Cardiac septum (tissue), 1 donor: Measurements from ENCODE around the gene ZNF236. TPM values are rescaled to one million over a fixed set of nuclear protein-coding genes. Genes with fewer than 3 reads are reported as not detected.
"Not testable (repeated sequence)": the region's sequence is repeated elsewhere in the genome, so short reads cannot be mapped to it uniquely, and the experiment has no call there.

Experiments
- DNase-seq: peaks from one replicate; pipeline ENCODE4 v3.0.0-alpha.2; 2020; ENCODE audit warnings: low spot score
- intact Hi-C: fragments of 100-400 bp; cut with DNase I; formaldehyde crosslinking; loops from one replicate; pipeline ENCODE4 v1.14.0; 2022
- total RNA-seq: library from RNA; stranded (reverse); fragmentation: NEBNext Ultra II Directional; extraction: Animal tissue kit (Norgen Biotek cat#: 25700); gene quantifications from one replicate; pipeline ENCODE4 v1.2.1, GENCODE V29; 2021
- donor health status: DM: no; HTN: no; CAD: no.

Gene ZNF236
- total RNA-seq, 1 donor from 2014 or later, result 12.7 TPM

DNA sequence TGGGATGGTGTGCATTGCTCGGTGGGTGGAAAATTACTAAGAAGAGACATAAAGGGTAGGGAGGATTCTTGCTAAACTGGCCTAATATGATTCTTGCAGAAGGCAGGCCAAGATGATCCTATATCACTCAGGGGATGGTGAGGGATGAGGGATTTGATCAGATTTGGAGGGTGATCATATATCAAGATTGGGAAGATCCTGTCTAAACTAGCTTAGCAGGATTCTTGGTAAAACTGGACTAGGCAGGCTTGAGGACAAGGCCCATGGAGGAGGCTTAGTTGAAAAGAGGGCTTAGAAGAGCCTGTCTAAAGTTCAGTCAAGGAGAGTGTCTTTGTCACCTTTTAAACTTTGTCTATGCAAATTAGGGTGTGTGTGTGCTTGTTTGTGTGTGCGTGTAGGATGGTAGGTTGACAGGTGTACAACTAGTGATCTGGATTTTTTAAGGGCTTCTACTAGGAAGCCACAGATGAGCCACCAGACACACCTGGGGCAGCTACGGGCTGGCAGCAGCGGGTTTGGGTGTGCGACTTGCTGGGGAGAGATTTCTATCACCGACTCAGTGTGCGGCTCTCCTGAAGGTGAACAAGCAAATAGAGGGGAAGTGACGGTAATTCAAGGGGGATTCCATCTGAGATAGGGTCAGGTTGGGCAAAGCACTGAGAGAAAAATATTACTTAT is 168.1 kb downstream of the ZNF236 start:
- intact Hi-C loops, DNase-seq: not testable (repeated sequence)

DNA sequence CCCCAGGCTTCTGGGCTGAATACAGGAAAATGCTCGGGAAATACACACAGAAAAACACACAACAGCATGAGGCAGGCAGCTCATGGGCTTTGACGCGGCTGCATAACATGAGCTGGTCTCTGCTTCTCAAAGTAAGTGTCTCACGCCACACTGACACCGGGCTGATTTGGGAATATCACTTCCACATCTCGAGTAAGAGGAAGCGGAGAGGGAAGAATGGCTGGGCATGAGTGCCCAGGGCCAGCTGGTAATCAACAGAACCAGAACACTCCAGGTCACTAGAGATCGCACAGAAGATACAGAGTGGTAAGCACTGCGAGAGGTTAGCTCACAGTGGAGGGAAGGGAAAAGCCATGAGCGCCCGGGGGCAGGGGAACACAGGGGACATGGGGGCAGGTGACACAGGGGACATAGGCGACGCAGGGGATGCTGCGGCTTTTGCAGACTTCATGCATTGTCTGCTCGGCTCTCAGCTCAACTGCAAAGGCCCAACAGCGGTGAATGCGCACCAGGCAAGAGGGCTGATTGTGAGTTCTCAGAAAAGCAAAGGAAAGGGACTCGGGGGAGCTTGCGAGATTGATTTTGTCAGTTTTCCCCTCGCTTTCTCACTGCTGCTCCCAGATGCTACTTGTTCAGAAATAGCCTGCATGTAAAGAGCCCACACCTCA is 168.8 kb downstream of the ZNF236 start:
- intact Hi-C loops, result no loop called here
- no peak for DNase-seq

DNA sequence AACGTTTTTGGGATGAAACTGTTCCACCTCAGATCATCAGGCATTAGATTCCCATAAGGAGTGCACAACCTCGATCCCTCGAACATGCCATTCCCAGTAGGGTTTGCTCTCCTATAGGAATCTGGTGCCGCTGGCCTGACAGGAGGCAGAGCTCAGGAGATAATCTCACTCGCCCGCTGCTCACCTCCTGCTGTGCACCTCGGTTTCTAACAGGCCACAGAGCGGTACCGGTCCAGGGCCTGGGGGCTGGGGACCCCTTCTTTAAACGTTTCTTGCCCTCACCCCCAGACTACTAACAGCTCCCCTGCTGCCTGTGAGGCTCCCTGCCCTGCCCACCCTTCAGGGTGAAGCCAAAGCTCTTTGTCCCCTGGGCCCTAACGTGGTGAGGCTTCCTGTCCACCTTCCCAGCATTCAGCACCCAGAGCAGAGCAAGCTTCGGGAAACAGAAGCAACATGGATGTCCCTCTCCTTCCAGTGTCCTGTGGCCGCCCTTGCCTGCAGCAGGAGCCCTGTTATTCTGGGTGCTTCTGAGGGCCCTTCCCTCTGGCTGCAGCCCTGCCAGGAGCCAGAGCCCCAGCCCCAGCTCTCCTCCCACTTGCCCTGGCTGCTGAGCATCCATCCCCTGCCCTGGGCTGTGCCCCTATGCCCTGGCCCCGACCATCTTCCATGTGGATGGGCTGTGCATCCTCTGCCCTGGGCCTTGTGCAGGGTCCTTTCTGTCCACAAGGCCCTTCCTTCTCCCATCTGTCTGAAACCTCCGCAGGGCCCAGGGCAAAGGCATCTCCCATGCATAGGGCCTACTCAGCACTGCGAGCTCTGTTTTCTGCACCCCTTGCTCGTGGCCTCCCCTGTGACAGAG is 170.1 kb downstream of the ZNF236 start:
- intact Hi-C loops, result no loop called here
- no peak for DNase-seq

DNA sequence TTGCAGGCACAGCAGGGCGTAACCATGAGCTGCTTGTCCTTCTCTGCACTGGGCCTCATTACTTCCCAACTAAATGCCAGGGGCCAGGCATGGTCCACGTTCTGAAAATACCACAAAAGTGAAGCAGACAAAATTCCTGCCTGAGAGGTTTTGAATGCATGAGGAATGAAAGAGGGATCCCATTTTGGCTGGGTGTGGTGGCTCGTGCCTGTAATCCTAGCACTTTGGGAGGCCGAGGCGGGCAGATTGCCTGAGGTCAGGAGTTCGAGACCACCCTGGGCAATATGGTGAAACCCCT is 170.7 kb downstream of the ZNF236 start:
- DNase-seq, result no peak
- intact Hi-C loops, result no loop called here

DNA sequence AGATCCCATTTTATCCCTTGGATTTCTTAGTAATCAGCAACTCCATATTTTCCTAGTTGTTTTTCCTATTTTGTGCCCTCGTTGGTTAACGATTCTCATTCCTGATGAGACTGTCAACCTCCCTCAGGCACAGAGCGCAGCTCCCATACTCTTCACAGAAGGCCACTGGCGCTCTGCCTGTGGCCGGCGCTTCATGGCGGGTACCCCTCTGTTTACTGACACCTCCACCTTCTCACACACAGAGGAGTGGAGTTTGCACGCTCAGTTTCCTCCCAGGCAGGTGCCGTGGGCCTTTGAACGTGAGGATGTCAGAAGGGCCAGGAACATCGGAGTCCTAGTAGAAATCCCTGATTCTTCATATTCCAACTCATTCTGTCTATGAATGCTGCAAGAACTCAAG is 171.2 kb downstream of the ZNF236 start:
- DNase-seq, result no peak
- intact Hi-C loops, result no loop called here

DNA sequence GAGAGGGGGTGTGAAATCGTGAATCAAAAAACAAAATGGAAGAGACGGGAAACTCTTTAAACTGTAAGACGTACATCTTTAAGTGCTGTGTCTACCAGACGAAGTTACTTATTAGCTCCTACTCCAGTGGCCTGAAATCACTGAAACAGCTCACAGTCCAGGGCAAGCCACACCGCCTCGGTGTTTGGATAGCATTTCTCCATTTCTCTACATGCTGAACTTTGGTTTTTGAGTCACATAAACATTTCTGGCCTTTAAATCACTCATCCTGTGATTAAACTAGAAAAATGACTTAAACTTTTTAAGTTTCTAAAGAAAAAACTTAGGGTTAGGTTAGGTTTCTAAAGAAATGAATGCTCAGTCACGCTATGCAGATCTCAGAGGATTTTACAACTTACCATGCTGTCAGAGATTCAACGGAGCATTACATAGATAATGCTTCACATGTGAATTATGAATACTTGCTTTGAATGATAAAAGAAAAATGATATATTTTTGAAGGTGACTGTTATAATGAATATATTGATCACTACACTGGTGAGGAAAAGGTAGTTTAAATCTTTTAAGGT is 171.8 kb downstream of the ZNF236 start:
- no peak for DNase-seq
- intact Hi-C loops, result no loop called here

DNA sequence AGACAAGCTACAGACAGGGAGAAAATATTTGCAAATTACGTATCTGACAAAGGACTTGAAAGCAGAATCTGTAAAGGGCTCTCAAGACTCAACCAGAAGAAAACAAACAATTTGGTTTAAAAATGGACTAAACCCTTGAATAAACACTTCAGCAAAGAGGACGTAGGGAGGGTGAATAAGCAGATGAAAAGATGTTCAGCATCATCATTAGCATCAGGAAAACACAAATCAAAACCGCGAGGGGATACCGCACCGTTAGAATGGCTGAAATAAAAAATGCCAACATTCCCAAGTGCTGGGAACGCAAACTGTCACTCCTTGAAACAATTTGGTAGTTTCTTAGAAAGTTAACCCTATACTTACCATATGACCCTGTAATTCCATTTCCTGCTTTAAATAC is 173.5 kb downstream of the ZNF236 start:
- intact Hi-C loops, result no loop called here
- no peak for DNase-seq

DNA sequence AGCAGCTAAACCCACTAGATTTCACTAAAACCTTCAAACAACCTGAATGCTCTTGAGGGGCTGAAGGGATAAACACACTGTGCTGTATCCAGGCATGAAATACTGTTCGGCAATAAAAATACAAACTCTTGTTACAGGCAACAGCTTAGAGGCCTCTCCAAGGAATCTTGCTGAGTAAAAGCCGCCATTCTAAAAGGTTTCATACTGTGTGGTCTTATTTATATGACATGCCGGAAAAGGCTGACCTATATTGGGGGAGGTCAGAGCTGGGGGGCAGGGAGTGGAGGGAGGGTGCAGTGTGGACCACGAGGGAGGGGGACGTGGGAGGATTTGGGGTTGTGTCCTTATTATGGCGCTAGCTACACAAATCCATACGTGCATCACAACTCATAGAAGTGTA is 174.1 kb downstream of the ZNF236 start:
- intact Hi-C loops, result no loop called here
- DNase-seq, result no peak

DNA sequence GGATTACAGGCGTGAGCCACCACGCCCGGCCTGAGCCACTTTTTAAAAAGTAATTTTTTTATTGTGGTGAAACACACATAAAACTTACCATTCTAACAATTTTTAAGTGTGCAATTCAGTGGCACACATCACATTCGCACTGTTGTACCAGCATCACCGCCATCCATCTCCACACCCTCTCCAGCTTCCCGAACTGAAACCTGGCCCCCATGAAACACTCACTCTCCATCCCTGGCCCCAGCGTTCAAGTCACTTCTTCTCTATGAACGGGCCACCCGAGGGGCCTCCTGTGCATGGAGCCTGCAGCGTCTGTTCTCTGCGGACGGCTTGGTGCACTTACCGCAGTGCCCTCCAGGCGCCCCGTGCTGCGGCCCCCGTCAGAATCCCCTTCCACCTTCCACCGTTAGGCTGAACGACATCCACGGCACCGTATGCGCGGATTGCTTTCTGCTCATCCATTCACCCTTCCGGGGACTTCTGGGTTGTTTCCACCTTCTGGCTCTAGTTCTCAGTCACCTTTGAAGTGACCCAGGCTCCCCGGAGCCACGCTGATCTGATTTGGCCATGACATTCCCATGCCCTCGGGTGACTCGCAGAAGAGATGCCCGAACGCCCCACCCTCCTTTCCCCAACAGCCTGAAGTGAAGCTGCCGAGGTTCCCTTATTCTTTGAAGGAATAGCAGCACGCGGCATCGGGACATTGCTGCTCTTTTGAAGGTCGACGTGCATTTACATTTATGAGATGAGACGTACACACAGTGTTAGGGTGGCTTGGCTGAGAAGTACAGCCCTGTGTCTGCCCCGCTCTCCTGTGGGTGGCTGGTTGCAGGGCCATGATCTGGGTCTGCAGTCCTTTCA is 175.8 kb downstream of the ZNF236 start:
- intact Hi-C loops, result no loop called here
- DNase-seq, result no peak

DNA sequence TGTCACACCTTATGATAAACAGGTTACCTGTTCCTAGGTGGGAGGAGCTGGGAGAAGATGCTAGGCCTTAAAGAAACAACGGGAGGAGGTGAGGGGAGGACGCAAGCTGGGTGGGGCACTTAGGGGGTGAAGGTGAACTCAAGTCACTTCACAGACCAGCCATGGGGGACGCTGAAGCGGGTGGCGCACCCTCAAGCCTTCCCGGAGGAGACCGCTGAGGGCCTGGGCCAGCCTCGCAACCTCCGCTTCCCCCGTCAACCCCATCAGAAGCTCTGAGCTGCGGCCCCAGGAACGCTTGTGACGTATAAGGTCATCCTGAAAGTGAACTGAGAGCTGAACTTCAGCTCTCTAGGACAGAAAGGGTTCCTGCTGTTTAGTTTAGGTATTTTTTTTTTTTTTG is 176.7 kb downstream of the ZNF236 start:
- no peak for DNase-seq

DNA sequence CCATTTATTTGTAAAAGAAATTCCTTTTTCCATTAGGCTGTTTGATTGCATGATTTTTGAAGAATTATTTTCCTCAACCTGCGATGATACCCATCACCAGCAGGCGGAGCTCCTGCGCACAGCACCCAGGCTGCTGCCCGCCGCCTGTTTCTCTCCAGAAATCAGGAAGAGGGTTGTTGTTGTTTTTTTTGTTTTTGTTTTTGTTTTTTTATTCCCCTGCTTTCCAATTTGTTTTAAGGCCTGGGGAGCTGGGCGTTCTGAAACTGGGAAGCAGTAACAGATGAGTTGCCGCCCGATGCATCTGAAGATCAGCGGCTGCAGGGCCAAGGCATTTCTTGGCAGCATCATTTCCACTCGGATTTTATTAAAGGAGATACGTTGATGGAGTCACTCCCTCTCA is 178.2 kb downstream of the ZNF236 start:
- intact Hi-C loops, result loop anchor here (1.0 to 10.0 kb wide), 3 partner anchors 55 to 210 kb away; partner anchors contain the start of gene MBP
- no peak for DNase-seq

More for the DNA sequence above, 176.7 kb downstream of the ZNF236 start:
- intact Hi-C loops, result no loop called here

DNA sequence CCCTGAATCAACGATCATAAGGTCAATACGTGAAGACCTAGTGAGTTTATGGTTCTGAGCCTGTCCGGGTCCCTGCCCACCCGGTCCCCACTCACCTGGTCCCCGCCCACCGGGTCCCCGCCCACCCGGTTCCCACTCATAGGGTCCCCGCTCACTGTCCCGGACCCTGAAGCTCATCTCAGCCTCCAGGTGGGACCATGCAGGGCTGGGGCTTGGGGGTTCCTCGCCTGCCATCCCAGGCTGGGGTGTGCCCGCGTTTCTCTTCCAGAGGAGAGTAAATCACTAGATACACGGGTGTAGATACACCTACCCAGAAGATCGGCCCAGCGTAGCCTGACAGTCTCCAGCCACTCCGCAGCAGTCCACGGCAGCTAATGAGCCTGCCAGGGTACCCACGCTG is 178.7 kb downstream of the ZNF236 start:
- DNase-seq, result no peak
- intact Hi-C loops, result loop anchor here (2.0 to 10.0 kb wide), 2 partner anchors 134 to 210 kb away; partner anchors contain the start of gene MBP

DNA sequence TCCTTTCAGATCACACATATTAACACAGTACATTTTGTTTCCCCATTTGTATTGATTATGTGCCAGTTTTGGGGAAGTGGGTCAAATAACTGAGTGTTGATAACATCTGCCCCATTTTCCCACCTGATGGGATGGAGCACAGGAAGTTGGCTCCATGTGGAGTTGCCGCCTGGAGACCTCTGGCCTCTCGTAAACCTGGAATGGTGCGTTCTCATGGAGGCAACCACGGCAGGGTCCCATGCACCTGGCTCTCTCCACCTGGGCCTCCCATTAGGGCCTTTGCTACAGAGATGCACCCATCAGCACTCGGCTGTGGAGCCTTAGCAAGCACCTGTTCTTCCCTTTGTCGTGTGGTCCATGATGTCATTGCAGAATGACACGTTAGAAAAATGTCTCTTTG is 179.6 kb downstream of the ZNF236 start:
- intact Hi-C loops, result loop anchor here (2.0 to 10.0 kb wide), 2 partner anchors 133 to 209 kb away; partner anchors contain the start of gene MBP
- no peak for DNase-seq

DNA sequence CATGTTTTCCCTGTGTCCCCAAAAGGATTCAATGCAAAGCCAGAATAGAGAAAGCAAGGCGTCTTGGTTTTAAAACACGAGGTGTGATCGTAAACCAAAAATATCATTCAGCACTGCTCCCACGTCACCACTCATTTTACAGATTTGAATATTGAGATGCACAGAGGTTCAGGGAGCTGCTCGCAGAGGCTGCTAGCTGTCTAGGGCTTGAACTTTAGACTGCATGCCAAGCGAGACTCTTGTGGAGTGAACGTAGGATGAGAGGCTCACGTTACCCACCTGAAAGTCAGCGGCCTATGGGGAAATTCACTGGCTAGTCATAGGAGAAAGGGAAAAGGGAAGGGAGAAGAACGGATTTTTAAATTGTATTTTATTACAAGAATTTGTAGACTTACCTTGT is 180.1 kb downstream of the ZNF236 start:
- no peak for DNase-seq
- intact Hi-C loops, result loop anchor here (10.0 kb wide), 1 partner anchor 132 kb away; the partner anchor contains the start of gene MBP

DNA sequence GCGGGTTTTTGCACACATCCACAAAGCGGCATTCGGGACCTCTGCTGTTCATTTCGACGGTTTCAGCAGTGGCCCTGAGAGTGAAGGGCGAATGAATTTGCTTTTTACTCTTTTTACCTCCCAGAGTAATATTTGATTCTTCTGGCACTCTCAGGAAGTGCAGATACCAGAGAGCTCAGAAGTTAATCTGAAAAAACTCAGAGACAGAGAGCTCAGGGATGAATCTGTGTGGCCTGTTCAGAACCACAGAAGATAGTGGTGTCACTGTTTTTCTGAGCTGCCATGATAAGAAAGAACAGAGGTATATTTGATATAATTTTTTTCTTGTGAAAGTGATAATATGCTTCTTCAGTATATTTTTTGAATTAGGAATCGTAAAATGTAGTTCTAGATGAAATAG is 181.0 kb downstream of the ZNF236 start:
- DNase-seq, result no peak
- intact Hi-C loops, result loop anchor here (10.0 kb wide), 1 partner anchor 131 kb away; the partner anchor contains the start of gene MBP

DNA sequence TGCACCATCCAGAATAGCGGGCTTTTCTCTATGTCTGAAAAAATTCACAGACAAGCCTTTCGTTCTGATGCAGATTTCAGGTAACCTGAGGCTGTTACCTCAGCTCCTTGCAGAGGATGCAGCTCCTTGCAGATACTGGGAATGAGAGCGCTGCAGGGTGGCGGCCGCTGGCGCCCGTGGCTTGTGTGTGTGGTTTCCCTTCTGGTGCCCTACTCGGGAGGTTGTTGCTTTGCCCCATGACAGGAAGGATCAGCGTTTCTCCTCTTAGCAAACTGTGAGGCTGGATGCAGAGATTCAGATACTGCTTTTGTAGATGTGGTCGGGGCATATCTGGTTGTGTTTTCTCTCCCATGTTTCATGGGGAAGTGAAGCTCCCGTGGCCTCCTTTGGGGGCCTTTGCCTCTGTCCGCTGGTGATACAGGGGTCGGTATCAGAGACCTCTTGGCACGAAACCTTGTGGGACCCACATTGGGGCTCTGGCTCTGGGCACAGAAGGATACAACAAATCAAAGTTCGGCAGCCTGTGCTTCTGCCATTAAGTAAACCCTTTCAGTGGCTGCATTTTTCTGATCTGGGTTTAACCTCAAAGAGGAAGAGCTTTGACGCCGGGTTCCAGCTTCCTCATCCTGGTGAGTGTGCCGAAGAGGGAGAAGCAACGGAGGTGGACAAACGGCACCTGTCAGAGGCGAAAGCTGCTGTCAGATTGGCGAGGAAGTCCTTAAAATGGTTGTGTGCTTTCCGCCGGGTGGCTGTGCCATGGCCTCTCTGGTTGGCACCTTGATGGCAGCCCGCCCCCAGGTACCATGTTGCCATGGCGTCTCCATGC is 182.4 kb downstream of the ZNF236 start:
- intact Hi-C loops, result loop anchor here (10.0 kb wide), 1 partner anchor 130 kb away; the partner anchor contains the start of gene MBP
- no peak for DNase-seq

DNA sequence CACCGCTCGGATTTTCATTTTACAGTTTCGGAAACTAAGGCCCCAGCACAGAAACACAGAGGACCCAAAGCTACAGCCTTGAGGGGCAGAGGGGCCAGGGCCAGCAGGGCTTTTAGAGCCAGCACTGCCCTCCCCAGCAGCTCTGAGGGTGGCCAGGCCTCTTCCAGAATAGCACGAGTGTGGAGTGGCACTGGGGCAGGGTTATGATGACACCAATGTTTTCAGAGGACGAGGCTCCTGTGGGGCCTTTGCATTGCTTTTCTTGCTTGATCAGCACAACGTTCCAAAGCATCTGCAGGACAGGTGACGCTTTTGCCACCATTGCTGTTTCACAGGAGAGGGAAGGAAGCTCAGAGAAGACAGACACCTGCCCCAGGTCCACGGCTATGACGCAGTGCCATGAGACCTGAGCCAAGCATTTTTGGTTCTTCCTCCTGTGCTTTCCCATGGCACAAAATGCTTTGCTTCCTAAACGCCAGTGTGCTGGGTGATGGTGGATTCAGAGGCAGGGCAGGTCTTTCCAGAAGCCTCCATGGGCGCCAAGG is 183.4 kb downstream of the ZNF236 start:
- intact Hi-C loops, result loop anchor here (10.0 kb wide), 1 partner anchor 129 kb away; the partner anchor contains the start of gene MBP
- DNase-seq, result no peak
